Endothelial cell of umbilical vein (primary cell): ENCODE measurements around the gene HPX. TPM values are rescaled to one million over a fixed set of nuclear protein-coding genes. Genes with fewer than 3 reads are reported as not detected.

Experiments used
- BruUV-seq: library from RNA; stranded (reverse); fragments of 400-500 nt; replicated peaks from 2 replicates; lab custom pipeline; 2021; lab: Mats Ljungman, UMichigan
- CTCF ChIA-PET: fragments of 300-600, 350-600 bp; sonication (Branson Sonifier 250); formaldehyde crosslinking; loops from one replicate; lab custom pipeline; 2021; ENCODE audit warnings: antibody characterized with exemption, inconsistent platforms; lab: Charles Lee
- POLR2A ChIA-PET: fragments of 300-600, 350-600 bp; sonication (Branson Sonifier 250); formaldehyde crosslinking; loops from one replicate; lab custom pipeline; 2021; ENCODE audit warnings: antibody characterized with exemption, inconsistent platforms; lab: Charles Lee
- DNase-seq: peaks from one replicate; pipeline ENCODE4 v3.0.0-alpha.2; 2011; ENCODE audit warnings: low read depth, low spot score
- FAIRE-seq: peaks from 2 replicates; lab custom pipeline; 2011; peaks lifted over from hg19 to GRCh38; lab: Jason Lieb, UNC
- H2AFZ ChIP-seq: 2 replicates; pipeline ENCODE4 v1.6.0; 2012; ENCODE audit warnings: low read depth, low read length, control low read depth, inconsistent platforms
- H3K27ac ChIP-seq: 2 replicates; pipeline ENCODE4 v1.5.1; 2011; ENCODE audit warnings: low read depth, mild to moderate bottlenecking, control low read depth, low read length, moderate library complexity; ENCODE audit not compliant: insufficient read depth
- H3K27me3 ChIP-seq, 2 experiments: 2 replicates each; pipeline versions ENCODE4 v1.6.0 to v1.6.1; 2011; ENCODE audit warnings: low read length in 2 of 2, mixed read lengths in 1 of 2; ENCODE audit not compliant: control insufficient read depth in 2 of 2, insufficient read depth in 2 of 2
- H3K36me3 ChIP-seq, 2 experiments: 2 replicates in 1 of 2; 3 replicates in 1 of 2; pipeline ENCODE4 v1.5.1; 2011; ENCODE audit warnings: low read length in 2 of 2, mild to moderate bottlenecking in 1 of 2, moderate library complexity in 1 of 2; ENCODE audit not compliant: control insufficient read depth in 2 of 2, insufficient read depth in 2 of 2; ENCODE audit errors: extremely low read depth in 1 of 2
- H3K4me1 ChIP-seq: 3 replicates; pipeline ENCODE4 v1.5.1; 2011; ENCODE audit warnings: mild to moderate bottlenecking, low read length; ENCODE audit not compliant: control insufficient read depth, insufficient read depth; ENCODE audit errors: extremely low read depth
- H3K4me2 ChIP-seq: 2 replicates; pipeline ENCODE4 v1.6.1; 2011; ENCODE audit warnings: low read length, control low read depth, mixed read lengths; ENCODE audit not compliant: insufficient read depth
- H3K4me3 ChIP-seq, 3 experiments: fragments of 200-600 bp in 1 of 3; sonication (generic), shearing (Covaris generic) in 1 of 3; replicated peaks in 1 of 3; 2 replicates each; pipeline ENCODE4 v1.5.1; 2011 to 2016; ENCODE audit warnings: control low read depth in 3 of 3, low read length in 3 of 3, mild to moderate bottlenecking in 2 of 3, inconsistent platforms in 1 of 3, low read depth in 1 of 3, moderate library complexity in 1 of 3; ENCODE audit not compliant: insufficient read depth in 1 of 3
- H3K79me2 ChIP-seq: 2 replicates; pipeline ENCODE4 v1.6.0; 2012; ENCODE audit warnings: low read length, inconsistent platforms; ENCODE audit not compliant: control insufficient read depth, insufficient read depth
- H3K9ac ChIP-seq: replicated peaks from 2 replicates; pipeline ENCODE3; 2011; ENCODE audit warnings: low read length, control low read depth; ENCODE audit not compliant: insufficient read depth; ENCODE audit errors: extremely low read depth
- H3K9me1 ChIP-seq: replicated peaks from 3 replicates; pipeline ENCODE4 v1.6.0; 2011; ENCODE audit warnings: mild to moderate bottlenecking, low read length; ENCODE audit not compliant: control insufficient read depth, insufficient read depth; ENCODE audit errors: extremely low read depth
- H3K9me3 ChIP-seq: replicated peaks from 2 replicates; pipeline ENCODE4 v1.5.1; 2012; ENCODE audit warnings: low read length, inconsistent platforms; ENCODE audit not compliant: control insufficient read depth, insufficient read depth
- H4K20me1 ChIP-seq: replicated peaks from 2 replicates; pipeline ENCODE3; 2011; ENCODE audit warnings: mild to moderate bottlenecking, low read length; ENCODE audit not compliant: control insufficient read depth, insufficient read depth; ENCODE audit errors: extremely low read depth
- CTCF ChIP-seq, 2 donors: IDR thresholded peaks; 1 replicate in 1 of 2; 2 replicates in 1 of 2; pipeline ENCODE4 v1.5.1; 2011; ENCODE audit warnings: low read length in 2 of 2, mild to moderate bottlenecking in 2 of 2, moderate library complexity in 2 of 2, control low read depth in 1 of 2, inconsistent platforms in 1 of 2, low read depth in 1 of 2; ENCODE audit not compliant: insufficient read depth in 1 of 2; ENCODE audit errors: extremely low read depth in 1 of 2
- EZH2 ChIP-seq: IDR thresholded peaks from 2 replicates; pipeline ENCODE4 v1.6.1; 2012; ENCODE audit warnings: borderline replicate concordance, low read depth, mild to moderate bottlenecking, moderate library complexity, low read length, inconsistent platforms; ENCODE audit not compliant: severe bottlenecking
- FOS ChIP-seq: IDR thresholded peaks from 2 replicates; pipeline ENCODE4 v1.6.1; 2011; ENCODE audit warnings: mild to moderate bottlenecking, low read length, moderate library complexity, borderline replicate concordance; ENCODE audit not compliant: insufficient read depth
- GATA2 ChIP-seq: IDR thresholded peaks from 2 replicates; pipeline ENCODE4 v1.7.0; 2011; ENCODE audit warnings: low read depth, mild to moderate bottlenecking, moderate library complexity, mixed read lengths, low read length; ENCODE audit not compliant: insufficient read length, insufficient read depth
- JUN ChIP-seq: IDR thresholded peaks from 2 replicates; pipeline ENCODE4 v1.6.1; 2011; ENCODE audit warnings: borderline replicate concordance, low read depth; ENCODE audit not compliant: insufficient read length, insufficient read depth
- MYC ChIP-seq: IDR thresholded peaks from one replicate; pipeline ENCODE4 v1.6.1; 2011; ENCODE audit warnings: mild to moderate bottlenecking, low read depth, low read length
- dilution Hi-C: fragments of 300-500 bp; cut with MboI; formaldehyde crosslinking; loops from one replicate; pipeline ENCODE4 v1.15.0; 2019; ENCODE audit warnings: low sequenced_read_pairs; ENCODE audit not compliant: extremely low pct_ligation_motif_present
- intact Hi-C: fragments of 100-400 bp; cut with micrococcal nuclease; formaldehyde crosslinking; loops from one replicate; pipeline ENCODE4 v1.10.0; 2022
- polyA plus RNA-seq, 4 experiments: library from polyadenylated mRNA; depleted of rRNA in 3 of 4; stranded (reverse) in 3 of 4; unstranded in 1 of 4; fragments of >200 nt; gene quantifications; 2 replicates each; pipeline versions ENCODE4 v1.2.1 to v1.2.3, GENCODE V29; 2011 to 2012; ENCODE audit warnings: missing spikeins in 1 of 4
- total RNA-seq: library from RNA; stranded (reverse); gene quantifications from 2 replicates; pipeline ENCODE4 v1.2.3, GENCODE V29; 2021

HPX gene
- total and polyA plus RNA-seq, 2 donors (not counting 3 experiments of a cell fraction or from before 2014, with no cell fraction given) = 1.3 to 1.5 TPM

- H3K4me3 ChIP-seq = no peak overlapping the region
- FAIRE-seq (no peak), DNase-seq (no peak)
- no peak overlapping the region for H3K4me2 ChIP-seq
- no peaks in the 10 kb centered on the region for H3K9me1 ChIP-seq
- no peak overlapping the region for H3K27ac ChIP-seq
- no peaks in the 10 kb centered on the region for H4K20me1 ChIP-seq
- ChIA-PET CTCF (interaction anchor here (1.0 to 2.1 kb wide), 5 partner anchors 17 to 111 kb away, joined by 3 to 8 read pairs (median 5); no protein-coding TSS in a partner anchor), POLR2A (no interaction called here)
- no peaks in the 10 kb centered on the region for H3K27me3 ChIP-seq
- intact Hi-C loops (no loop called here), dilution Hi-C loops (no loop called here)
- no peak for TF ChIP-seq MYC
- TF ChIP-seq CTCF (IDR thresholded peaks at IDR 0.05; ENCODE audit: extremely low read depth in 1 of 2, insufficient read depth in 1 of 2, low read depth in 1 of 2, low read length in 2 of 2) = no peak
- TF ChIP-seq JUN = no peak
- no peak for TF ChIP-seq FOS
- no peak for TF ChIP-seq GATA2
- no peak for TF ChIP-seq EZH2
- H2AFZ ChIP-seq = no peak overlapping the region
- no peaks in the 10 kb centered on the region for H3K79me2 ChIP-seq
- no TSS peak for BruUV-seq
- peaks cover 3 to 5% of the 10 kb centered on the region in 2 experiments for H3K36me3 ChIP-seq
- no peaks in the 10 kb centered on the region for H3K9me3 ChIP-seq
- H3K9ac ChIP-seq = no peak overlapping the region
- no peaks in the 10 kb centered on the region for H3K4me1 ChIP-seq
Measured at GRCh38 chr11:6489306-6489705, 48.5 kb upstream of the HPX start.
